Upper lobe of right lung (tissue), 1 donor: ENCODE results near the gene DEDD2. TPM values are rescaled to one million over a fixed set of nuclear protein-coding genes. Genes with fewer than 3 reads are reported as not detected.
A peak's percentile ranks its signal among the peaks of the same experiment; 100 is the strongest.
"Not testable (repeated sequence)": the region's sequence is repeated elsewhere in the genome, so short reads cannot be mapped to it uniquely, and the experiment has no call there.

Source experiments
- ATAC-seq: fragments of 200-7000 bp; cut with Tn5 transposase; one replicate; pipeline ENCODE4 v1.9.1; 2020; ENCODE audit warnings: mild to moderate bottlenecking, moderate library complexity
- DNase-seq: peaks from one replicate; pipeline ENCODE4 v3.0.0-alpha.2; 2020
- H3K27ac ChIP-seq: fragments of 200-600 bp; one replicate; pipeline ENCODE4 v1.8.0; 2022
- H3K27me3 ChIP-seq: fragments of 200-600 bp; one replicate; pipeline ENCODE4 v1.8.0; 2022; ENCODE audit warnings: mild to moderate bottlenecking
- H3K36me3 ChIP-seq: fragments of 200-600 bp; one replicate; pipeline ENCODE4 v1.8.0; 2022
- H3K4me1 ChIP-seq: fragments of 200-600 bp; one replicate; pipeline ENCODE4 v1.8.0; 2022
- H3K4me3 ChIP-seq: fragments of 200-600 bp; one replicate; pipeline ENCODE4 v1.8.0; 2022; ENCODE audit warnings: mild to moderate bottlenecking
- H3K9me3 ChIP-seq: fragments of 200-600 bp; one replicate; pipeline ENCODE4 v1.8.0; 2022
- intact Hi-C: fragments of 100-400 bp; cut with DNase I; formaldehyde crosslinking; loops from one replicate; pipeline ENCODE4 v1.11.0; 2022
- long read RNA-seq: library from polyadenylated mRNA; unstranded; transcript quantifications from one replicate; pipeline ENCODE4 v2.0.0, GENCODE V29; 2021
- total RNA-seq: library from RNA; stranded (reverse); fragmentation: NEBNext Ultra II Directional; extraction: Animal tissue kit (Norgen Biotek cat#: 25700); gene quantifications from one replicate; pipeline ENCODE4 v1.2.1, GENCODE V29; 2021
- TF ChIP-seq, protein P1 (sequence below): fragments of 200-600 bp; IDR thresholded peaks from one replicate; pipeline ENCODE4 v1.8.0; 2022; ENCODE audit warnings: antibody characterized with exemption
- donor health status: DM: no; HTN: yes; CAD: no; lungs with severe emphysema.

DEDD2 gene, protein sequence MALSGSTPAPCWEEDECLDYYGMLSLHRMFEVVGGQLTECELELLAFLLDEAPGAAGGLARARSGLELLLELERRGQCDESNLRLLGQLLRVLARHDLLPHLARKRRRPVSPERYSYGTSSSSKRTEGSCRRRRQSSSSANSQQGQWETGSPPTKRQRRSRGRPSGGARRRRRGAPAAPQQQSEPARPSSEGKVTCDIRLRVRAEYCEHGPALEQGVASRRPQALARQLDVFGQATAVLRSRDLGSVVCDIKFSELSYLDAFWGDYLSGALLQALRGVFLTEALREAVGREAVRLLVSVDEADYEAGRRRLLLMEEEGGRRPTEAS
- 25.1 TPM for total RNA-seq
- long read RNA-seq, transcript DEDD2-203 (4 exons, 1,586 nt) = minor isoform, 6 of 34 reads
- long read RNA-seq, transcript DEDD2-205 (5 exons, 1,183 nt) = major isoform, 17 of 34 reads
- long read RNA-seq, partial matches to known transcripts = 5 of 34 reads
- long read RNA-seq, other reads (novel, unspliced or antisense) = 3 of 34 reads

- Histone ChIP-seq H3K27me3 (no peaks in the 10 kb centered on the region), H3K4me1 (peaks cover 38% of the 10 kb centered on the region), H3K36me3 (peaks cover 26% of the 10 kb centered on the region), H3K4me3 (peak within 1 kb of the TSS; percentile 81), H3K9me3 (no peaks in the 10 kb centered on the region), H3K27ac (peak within 1 kb of the TSS; percentile 84)
- intact Hi-C loops = no loop called here
- ATAC-seq (peak; percentile 85), DNase-seq (peak; percentile 99)
- TF ChIP-seq, protein P1, sequence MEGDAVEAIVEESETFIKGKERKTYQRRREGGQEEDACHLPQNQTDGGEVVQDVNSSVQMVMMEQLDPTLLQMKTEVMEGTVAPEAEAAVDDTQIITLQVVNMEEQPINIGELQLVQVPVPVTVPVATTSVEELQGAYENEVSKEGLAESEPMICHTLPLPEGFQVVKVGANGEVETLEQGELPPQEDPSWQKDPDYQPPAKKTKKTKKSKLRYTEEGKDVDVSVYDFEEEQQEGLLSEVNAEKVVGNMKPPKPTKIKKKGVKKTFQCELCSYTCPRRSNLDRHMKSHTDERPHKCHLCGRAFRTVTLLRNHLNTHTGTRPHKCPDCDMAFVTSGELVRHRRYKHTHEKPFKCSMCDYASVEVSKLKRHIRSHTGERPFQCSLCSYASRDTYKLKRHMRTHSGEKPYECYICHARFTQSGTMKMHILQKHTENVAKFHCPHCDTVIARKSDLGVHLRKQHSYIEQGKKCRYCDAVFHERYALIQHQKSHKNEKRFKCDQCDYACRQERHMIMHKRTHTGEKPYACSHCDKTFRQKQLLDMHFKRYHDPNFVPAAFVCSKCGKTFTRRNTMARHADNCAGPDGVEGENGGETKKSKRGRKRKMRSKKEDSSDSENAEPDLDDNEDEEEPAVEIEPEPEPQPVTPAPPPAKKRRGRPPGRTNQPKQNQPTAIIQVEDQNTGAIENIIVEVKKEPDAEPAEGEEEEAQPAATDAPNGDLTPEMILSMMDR = no peak
Measured at GRCh38 chr19:42217520-42218437, at the start of gene DEDD2. Gene DEDD2, minus strand, starts transcription at chr19:42217677. Its CDS starts 670 bp downstream, at chr19:42217007.

GRCh38 chr19:42266928-42267603, 49.6 kb upstream of the DEDD2 start:
- H3K36me3 ChIP-seq = not testable (repeated sequence)

DNA sequence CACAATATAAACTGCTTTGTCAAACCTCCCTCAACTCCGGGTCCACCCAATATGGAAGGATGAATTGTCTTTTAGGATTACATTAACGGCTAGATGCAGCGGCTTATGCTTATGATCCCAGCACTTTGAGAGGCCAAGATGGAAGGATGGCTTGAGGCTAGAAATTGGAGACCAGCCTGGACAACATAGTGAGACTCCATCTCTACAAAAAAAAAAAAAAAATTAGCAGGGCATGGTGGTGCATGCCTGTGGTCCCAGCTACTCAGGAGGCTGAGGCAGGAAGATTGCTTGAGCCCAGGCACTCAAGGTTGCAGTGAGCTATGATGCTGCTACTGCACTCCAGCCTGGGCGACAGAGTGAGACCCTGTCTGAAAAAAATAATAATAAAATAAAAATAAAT, 48.6 kb upstream of the DEDD2 start:
- H3K27ac ChIP-seq, H3K4me3 ChIP-seq, H3K36me3 ChIP-seq, H3K9me3 ChIP-seq, intact Hi-C loops, H3K27me3 ChIP-seq, ATAC-seq, DNase-seq: not testable (repeated sequence)
- peaks cover 19% of the 10 kb centered on the region for H3K4me1 ChIP-seq

More at GRCh38 chr19:42266928-42267603, 49.6 kb upstream of the DEDD2 start:
- intact Hi-C loops, H3K4me3 ChIP-seq, H3K9me3 ChIP-seq, DNase-seq, H3K27me3 ChIP-seq, ATAC-seq: not testable (repeated sequence)
- H3K4me1 ChIP-seq = peaks cover 25% of the 10 kb centered on the region
- H3K27ac ChIP-seq = peak overlapping the region; percentile 99

GRCh38 chr19:42261763-42262162, 44.3 kb upstream of the DEDD2 start:
- H3K4me3 ChIP-seq = no peak overlapping the region
- no peaks in the 10 kb centered on the region for H3K9me3 ChIP-seq
- no peaks in the 10 kb centered on the region for H3K27me3 ChIP-seq
- no peak overlapping the region for H3K27ac ChIP-seq
- no peaks in the 10 kb centered on the region for H3K4me1 ChIP-seq
- DNase-seq (no peak), ATAC-seq (no peak)
- no peaks in the 10 kb centered on the region for H3K36me3 ChIP-seq
- intact Hi-C loops = no loop called here
- TF ChIP-seq, protein P1 = no peak

- H3K27ac ChIP-seq, H3K4me3 ChIP-seq, intact Hi-C loops, H3K36me3 ChIP-seq, DNase-seq, H3K9me3 ChIP-seq, ATAC-seq, H3K27me3 ChIP-seq: not testable (repeated sequence)
- H3K4me1 ChIP-seq = peaks cover 14% of the 10 kb centered on the region
Measured at GRCh38 chr19:42257842-42258241, 40.4 kb upstream of the DEDD2 start.

DNA sequence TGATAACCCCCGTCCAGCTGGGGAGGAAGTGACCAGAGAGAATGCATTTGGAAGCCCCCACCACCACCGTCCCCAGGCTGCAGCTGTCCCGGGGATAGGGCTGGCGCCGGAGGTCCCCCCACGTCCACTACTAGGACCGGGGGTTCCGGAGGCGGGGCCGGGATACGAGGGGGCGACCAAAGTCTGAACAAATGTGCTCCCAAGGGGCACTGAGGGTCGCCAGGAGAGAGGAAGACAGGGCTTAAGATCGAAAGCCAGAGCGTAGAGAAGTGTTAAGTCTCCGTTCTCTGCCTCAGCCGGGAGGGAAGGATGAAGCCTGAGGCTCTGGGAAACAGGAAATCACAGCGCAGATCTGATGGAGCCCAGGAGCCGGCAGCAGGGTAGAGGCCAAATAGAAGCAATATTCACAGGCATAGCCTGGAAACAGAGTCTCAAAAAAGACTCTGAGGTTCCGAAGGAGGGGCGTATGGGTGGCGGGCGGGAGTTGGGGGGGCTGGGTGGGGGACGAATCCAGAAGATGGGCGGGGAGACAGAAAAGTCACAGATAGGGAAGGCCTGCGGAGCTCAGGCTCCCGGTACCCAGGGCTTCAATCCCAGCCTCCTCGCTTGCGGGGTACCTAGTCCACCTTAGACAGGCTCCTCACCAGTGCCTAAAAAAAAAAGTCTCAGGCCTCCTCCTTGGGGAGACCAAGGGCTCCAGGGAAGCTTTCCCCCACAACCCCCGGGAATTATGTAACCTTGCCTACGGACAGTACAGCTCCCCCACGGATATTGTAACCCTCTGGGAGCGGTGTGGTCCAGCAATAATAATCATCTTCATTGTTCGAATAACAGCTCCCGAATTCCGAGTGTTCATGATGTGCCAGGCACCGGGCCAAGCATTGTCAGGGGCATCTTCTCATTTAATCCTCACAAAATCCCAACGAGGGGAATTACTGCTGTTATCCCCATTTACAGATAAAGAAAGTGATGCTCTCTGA, 38.6 kb upstream of the DEDD2 start:
- TF ChIP-seq, protein P1 = no peak
- no peak for ATAC-seq
- no peaks in the 10 kb centered on the region for H3K9me3 ChIP-seq
- H3K4me3 ChIP-seq = peak overlapping the region; percentile 98
- intact Hi-C loops = no loop called here
- peak overlapping the region; percentile 97 for H3K27ac ChIP-seq
- H3K27me3 ChIP-seq = no peaks in the 10 kb centered on the region
- peak; percentile 73 for DNase-seq
- H3K4me1 ChIP-seq = peaks cover 30% of the 10 kb centered on the region
- H3K36me3 ChIP-seq = no peaks in the 10 kb centered on the region
